Tongue (tissue), 2 donors: ENCODE results near the gene SND1. TPM values are rescaled to one million over a fixed set of nuclear protein-coding genes. Genes with fewer than 3 reads are reported as not detected.

Experiments used
- DNase-seq: peaks from one replicate; pipeline ENCODE4 v3.0.0-alpha.2; 2015
- total RNA-seq: library from RNA; depleted of rRNA; stranded (reverse); fragments of >200 nt; gene quantifications from one replicate; pipeline ENCODE4 v1.2.3, GENCODE V29; 2014

Gene SND1
- total RNA-seq, 1 donor from 2014 or later: 111 TPM

- DNase-seq: no peak
Measured at GRCh38 chr7:127731431-127732080, 79.6 kb downstream of the SND1 start.

- DNase-seq: no peak
Measured at GRCh38 chr7:127732306-127732705, 80.3 kb downstream of the SND1 start.

- no peak for DNase-seq
Measured at GRCh38 chr7:127733986-127734385, 82.0 kb downstream of the SND1 start.

GRCh38 chr7:127736511-127736910 is 84.5 kb downstream of the SND1 start:
- no peak for DNase-seq

- no peak for DNase-seq
Measured at GRCh38 chr7:127738859-127739258, 86.9 kb downstream of the SND1 start.

- DNase-seq: no peak
Measured at GRCh38 chr7:127741764-127742375, 89.9 kb downstream of the SND1 start.

GRCh38 chr7:127745445-127745844 is 93.5 kb downstream of the SND1 start:
- DNase-seq: no peak

GRCh38 chr7:127751062-127751461 is 99.1 kb downstream of the SND1 start:
- DNase-seq: peak; percentile 56

- no peak for DNase-seq
Measured at GRCh38 chr7:127751490-127752448, 99.8 kb downstream of the SND1 start.

- no peak for DNase-seq
Measured at GRCh38 chr7:127752829-127753228, 100.8 kb downstream of the SND1 start.

GRCh38 chr7:127754457-127754856 is 102.5 kb downstream of the SND1 start:
- DNase-seq: no peak

GRCh38 chr7:127755521-127755920 is 103.5 kb downstream of the SND1 start:
- peak; percentile 49 for DNase-seq

- no peak for DNase-seq
Measured at GRCh38 chr7:127755965-127756364, 104.0 kb downstream of the SND1 start.

GRCh38 chr7:127758105-127758504 is 106.1 kb downstream of the SND1 start:
- no peak for DNase-seq

- DNase-seq: no peak
Measured at GRCh38 chr7:127758845-127759244, 106.9 kb downstream of the SND1 start.

- DNase-seq: no peak
Measured at GRCh38 chr7:127759945-127760421, 108.0 kb downstream of the SND1 start.

GRCh38 chr7:127760436-127761031 is 108.5 kb downstream of the SND1 start:
- DNase-seq: no peak

- DNase-seq: no peak
Measured at GRCh38 chr7:127761196-127761595, 109.2 kb downstream of the SND1 start.

- no peak for DNase-seq
Measured at GRCh38 chr7:127764681-127765080, 112.7 kb downstream of the SND1 start.

- DNase-seq: no peak
Measured at GRCh38 chr7:127765150-127765549, 113.2 kb downstream of the SND1 start.

- no peak for DNase-seq
Measured at GRCh38 chr7:127766831-127767459, 115.0 kb downstream of the SND1 start.

- no peak for DNase-seq
Measured at GRCh38 chr7:127768241-127768640, 116.2 kb downstream of the SND1 start.
